Ammon's horn (tissue), 1 donor: ENCODE results near the gene CCDC187.

ENCODE experiments used
- DNase-seq: peaks from one replicate; pipeline ENCODE4 v3.0.0-alpha.2; 2016; ENCODE audit warnings: low spot score

The CCDC187 gene

GRCh38 chr9:136225366-136225747 is 78.5 kb downstream of the CCDC187 start:
- no peak for DNase-seq

GRCh38 chr9:136223871-136224640 is 79.8 kb downstream of the CCDC187 start:
- no peak for DNase-seq

- no peak for DNase-seq
These were observed 81.0 kb downstream of the CCDC187 start for GRCh38 chr9:136222906-136223285.

GRCh38 chr9:136222166-136222905 is 81.6 kb downstream of the CCDC187 start:
- no peak for DNase-seq

- DNase-seq = no peak
These were observed 83.7 kb downstream of the CCDC187 start for GRCh38 chr9:136220017-136220729.

- DNase-seq = no peak
These were observed 84.6 kb downstream of the CCDC187 start for GRCh38 chr9:136219276-136219675.

- no peak for DNase-seq
These were observed 85.2 kb downstream of the CCDC187 start for GRCh38 chr9:136218673-136219072.

- DNase-seq = no peak
These were observed 85.6 kb downstream of the CCDC187 start for GRCh38 chr9:136218271-136218670.

GRCh38 chr9:136216541-136217244 is 87.2 kb downstream of the CCDC187 start:
- DNase-seq = no peak

GRCh38 chr9:136213733-136214132 is 90.2 kb downstream of the CCDC187 start:
- DNase-seq = no peak

- no peak for DNase-seq
These were observed 91.4 kb downstream of the CCDC187 start for GRCh38 chr9:136212345-136212950.

- DNase-seq = no peak
These were observed 92.2 kb downstream of the CCDC187 start for GRCh38 chr9:136211441-136212344.

GRCh38 chr9:136211006-136211405 is 92.9 kb downstream of the CCDC187 start:
- no peak for DNase-seq

- DNase-seq = no peak
These were observed 93.6 kb downstream of the CCDC187 start for GRCh38 chr9:136210276-136210675.

- DNase-seq = no peak
These were observed 94.1 kb downstream of the CCDC187 start for GRCh38 chr9:136209786-136210185.

GRCh38 chr9:136209232-136209631 is 94.7 kb downstream of the CCDC187 start:
- no peak for DNase-seq

- DNase-seq = no peak
These were observed 95.2 kb downstream of the CCDC187 start for GRCh38 chr9:136208675-136209074.

GRCh38 chr9:136207616-136208015 is 96.3 kb downstream of the CCDC187 start:
- DNase-seq = no peak

- DNase-seq = no peak
These were observed 97.2 kb downstream of the CCDC187 start for GRCh38 chr9:136206602-136207275.

- no peak for DNase-seq
These were observed 98.2 kb downstream of the CCDC187 start for GRCh38 chr9:136205707-136205992.
